ENCODE measurements around the gene OR5AC2. TPM values are rescaled to one million over a fixed set of nuclear protein-coding genes. Genes with fewer than 3 reads are reported as not detected.

OR5AC2 gene
- total RNA-seq, 2 experiments from 2014 or later, result not detected

GRCh38 chr3:98108162-98108561 lies 21.2 kb downstream of the OR5AC2 start:
- ChIA-PET POLR2A (no interaction called here), CTCF (no interaction called here)
- Mint-ChIP-seq H3K4me1 (ENCODE audit: low read depth) (no peaks in the 10 kb centered on the region), H3K27ac (no peak overlapping the region), H3K27me3 (no peaks in the 10 kb centered on the region), H3K4me3 (no peak overlapping the region), H3K36me3 (ENCODE audit: low read depth) (no peaks in the 10 kb centered on the region), H3K9me3 (peaks cover 3% of the 10 kb centered on the region)
- no peak for ATAC-seq
- intact Hi-C loops (cut with micrococcal nuclease), result no loop called here
- no peak for DNase-seq
- TF ChIP-seq CTCF (IDR thresholded peaks at IDR 0.05), result no peak

- no peaks in the 10 kb centered on the region for H3K27me3 Mint-ChIP-seq
- ChIA-PET CTCF (no interaction called here), POLR2A (no interaction called here)
- no peaks in the 10 kb centered on the region for H3K36me3 Mint-ChIP-seq (ENCODE audit: low read depth)
- intact Hi-C loops (cut with micrococcal nuclease), result no loop called here
- no peak for DNase-seq
- ATAC-seq, result no peak
- no peak overlapping the region for H3K4me3 Mint-ChIP-seq
- H3K4me1 Mint-ChIP-seq (ENCODE audit: low read depth), result no peaks in the 10 kb centered on the region
- TF ChIP-seq CTCF (IDR thresholded peaks at IDR 0.05), result no peak
- H3K9me3 Mint-ChIP-seq, result peaks cover 3% of the 10 kb centered on the region
- no peak overlapping the region for H3K27ac Mint-ChIP-seq
Observed at GRCh38 chr3:98109807-98110549, 23.0 kb downstream of the OR5AC2 start.

- no peaks in the 10 kb centered on the region for H3K4me1 Mint-ChIP-seq (ENCODE audit: low read depth)
- no peak for ATAC-seq
Observed at GRCh38 chr3:98110550-98110908, 23.6 kb downstream of the OR5AC2 start.

GRCh38 chr3:98114264-98114663 lies 27.3 kb downstream of the OR5AC2 start:
- H3K4me3 Mint-ChIP-seq, result no peak overlapping the region
- POLR2A ChIA-PET, result no interaction called here
- intact Hi-C loops (cut with micrococcal nuclease), result no loop called here
- CTCF ChIA-PET, result no interaction called here
- H3K4me1 Mint-ChIP-seq (ENCODE audit: low read depth), result no peaks in the 10 kb centered on the region
- H3K27me3 Mint-ChIP-seq, result peaks cover 4% of the 10 kb centered on the region
- no peaks in the 10 kb centered on the region for H3K36me3 Mint-ChIP-seq (ENCODE audit: low read depth)
- DNase-seq (no peak), ATAC-seq (no peak)
- H3K27ac Mint-ChIP-seq, result no peak overlapping the region
- no peak for TF ChIP-seq CTCF (IDR thresholded peaks at IDR 0.05)
- H3K9me3 Mint-ChIP-seq, result peaks cover 3% of the 10 kb centered on the region

More at GRCh38 chr3:98110550-98110908, 23.6 kb downstream of the OR5AC2 start:
- H3K36me3 Mint-ChIP-seq (ENCODE audit: low read depth), result no peaks in the 10 kb centered on the region
- ChIA-PET CTCF (no interaction called here), POLR2A (no interaction called here)
- H3K4me3 Mint-ChIP-seq, result no peak overlapping the region
- DNase-seq, result no peak
- no peak for TF ChIP-seq CTCF (IDR thresholded peaks at IDR 0.05)
- intact Hi-C loops (cut with micrococcal nuclease), result no loop called here
- peaks cover 3% of the 10 kb centered on the region for H3K9me3 Mint-ChIP-seq
- no peaks in the 10 kb centered on the region for H3K27me3 Mint-ChIP-seq
- H3K27ac Mint-ChIP-seq, result no peak overlapping the region

GRCh38 chr3:98115717-98116116 lies 28.7 kb downstream of the OR5AC2 start:
- Mint-ChIP-seq H3K27me3 (peaks cover 4% of the 10 kb centered on the region), H3K36me3 (ENCODE audit: low read depth) (no peaks in the 10 kb centered on the region), H3K4me1 (ENCODE audit: low read depth) (no peaks in the 10 kb centered on the region), H3K9me3 (peaks cover 3% of the 10 kb centered on the region), H3K4me3 (no peak overlapping the region), H3K27ac (no peak overlapping the region)
- TF ChIP-seq CTCF (IDR thresholded peaks at IDR 0.05), result no peak
- ChIA-PET CTCF (no interaction called here), POLR2A (no interaction called here)
- intact Hi-C loops (cut with micrococcal nuclease), result no loop called here
- ATAC-seq (no peak), DNase-seq (no peak)
